Hepatocyte (in vitro differentiated cells): ENCODE data around the gene RNF17. TPM values are rescaled to one million over a fixed set of nuclear protein-coding genes. Genes with fewer than 3 reads are reported as not detected.

Experiments used
- DNase-seq: peaks from one replicate; pipeline ENCODE4 v3.0.0-alpha.2; 2016; ENCODE audit warnings: low spot score
- H2AFZ ChIP-seq: fragments of 200-600 bp; sonication (generic); 2 replicates; pipeline ENCODE4 v1.6.0; 2016; ENCODE audit warnings: antibody characterized with exemption, mild to moderate bottlenecking
- H3K27ac ChIP-seq: fragments of 200-600 bp; sonication (generic); 2 replicates; pipeline ENCODE4 v1.5.1; 2016; ENCODE audit warnings: mild to moderate bottlenecking
- H3K27me3 ChIP-seq: fragments of 200-600 bp; sonication (generic); 2 replicates; pipeline ENCODE4 v1.6.1; 2016
- H3K36me3 ChIP-seq: fragments of 200-600 bp; sonication (generic); replicated peaks from 2 replicates; pipeline ENCODE4 v1.5.1; 2016; ENCODE audit warnings: low read depth; ENCODE audit not compliant: insufficient read depth
- H3K4me1 ChIP-seq: fragments of 200-600 bp; sonication (generic); 2 replicates; pipeline ENCODE4 v1.5.1; 2016; ENCODE audit warnings: mild to moderate bottlenecking, moderate library complexity; ENCODE audit not compliant: insufficient read depth
- H3K4me2 ChIP-seq: fragments of 200-600 bp; sonication (generic); 2 replicates; pipeline ENCODE4 v1.6.0; 2016
- H3K4me3 ChIP-seq: fragments of 200-600 bp; sonication (generic); 2 replicates; pipeline ENCODE4 v1.5.1; 2016; ENCODE audit warnings: mild to moderate bottlenecking
- H3K79me2 ChIP-seq: fragments of 200-600 bp; sonication (generic); 2 replicates; pipeline ENCODE4 v1.6.0; 2017; ENCODE audit warnings: mild to moderate bottlenecking
- H3K9me2 ChIP-seq: fragments of 200-600 bp; sonication (generic); replicated peaks from 2 replicates; pipeline ENCODE4 v1.6.0; 2017; ENCODE audit warnings: mild to moderate bottlenecking; ENCODE audit not compliant: insufficient read depth
- H3K9me3 ChIP-seq: fragments of 200-600 bp; sonication (generic); 2 replicates; pipeline ENCODE4 v1.5.1; 2016; ENCODE audit warnings: low read depth, mild to moderate bottlenecking
- H4K20me1 ChIP-seq: fragments of 200-600 bp; sonication (generic); 2 replicates; pipeline ENCODE4 v1.6.0; 2016; ENCODE audit warnings: mild to moderate bottlenecking; ENCODE audit not compliant: insufficient read depth, poor library complexity, severe bottlenecking
- EZH2 ChIP-seq: fragments of 200-600 bp; sonication (generic); IDR thresholded peaks from 2 replicates; pipeline ENCODE4 v1.6.1; 2016; ENCODE audit warnings: antibody characterized with exemption, mild to moderate bottlenecking, borderline replicate concordance
- EZH2phosphoT487 ChIP-seq: fragments of 200-600 bp; sonication (generic); IDR thresholded peaks from one replicate; pipeline ENCODE4 v1.6.1; 2018; ENCODE audit warnings: antibody characterized with exemption, mild to moderate bottlenecking, low read depth, moderate library complexity; ENCODE audit not compliant: unreplicated experiment, severe bottlenecking
- WGBS: methylation state at CpG from one replicate; pipeline ENCODE4 v1.1.6; 2016; ENCODE audit warnings: low lambda C conversion rate; ENCODE audit errors: missing lambda C conversion rate; 5-methylcytosine and 5-hydroxymethylcytosine counted together
- polyA plus RNA-seq: library from polyadenylated mRNA; unstranded; fragments of >200 nt; fragmentation: Nextera tagmentation; extraction: Ambion mirVana; gene quantifications from 2 replicates; pipeline ENCODE4 v1.2.1, GENCODE V29; 2016
- total RNA-seq: library from RNA; depleted of rRNA; stranded (reverse); fragments of >200 nt; gene quantifications from 2 replicates; pipeline ENCODE4 v1.2.3, GENCODE V29; 2014
- TF ChIP-seq, protein P1 (sequence below): fragments of 200-600 bp; sonication (generic); IDR thresholded peaks from 2 replicates; pipeline ENCODE4 v1.5.1; 2016; ENCODE audit warnings: antibody characterized with exemption, mild to moderate bottlenecking; ENCODE audit not compliant: poor library complexity

The RNF17 gene, protein sequence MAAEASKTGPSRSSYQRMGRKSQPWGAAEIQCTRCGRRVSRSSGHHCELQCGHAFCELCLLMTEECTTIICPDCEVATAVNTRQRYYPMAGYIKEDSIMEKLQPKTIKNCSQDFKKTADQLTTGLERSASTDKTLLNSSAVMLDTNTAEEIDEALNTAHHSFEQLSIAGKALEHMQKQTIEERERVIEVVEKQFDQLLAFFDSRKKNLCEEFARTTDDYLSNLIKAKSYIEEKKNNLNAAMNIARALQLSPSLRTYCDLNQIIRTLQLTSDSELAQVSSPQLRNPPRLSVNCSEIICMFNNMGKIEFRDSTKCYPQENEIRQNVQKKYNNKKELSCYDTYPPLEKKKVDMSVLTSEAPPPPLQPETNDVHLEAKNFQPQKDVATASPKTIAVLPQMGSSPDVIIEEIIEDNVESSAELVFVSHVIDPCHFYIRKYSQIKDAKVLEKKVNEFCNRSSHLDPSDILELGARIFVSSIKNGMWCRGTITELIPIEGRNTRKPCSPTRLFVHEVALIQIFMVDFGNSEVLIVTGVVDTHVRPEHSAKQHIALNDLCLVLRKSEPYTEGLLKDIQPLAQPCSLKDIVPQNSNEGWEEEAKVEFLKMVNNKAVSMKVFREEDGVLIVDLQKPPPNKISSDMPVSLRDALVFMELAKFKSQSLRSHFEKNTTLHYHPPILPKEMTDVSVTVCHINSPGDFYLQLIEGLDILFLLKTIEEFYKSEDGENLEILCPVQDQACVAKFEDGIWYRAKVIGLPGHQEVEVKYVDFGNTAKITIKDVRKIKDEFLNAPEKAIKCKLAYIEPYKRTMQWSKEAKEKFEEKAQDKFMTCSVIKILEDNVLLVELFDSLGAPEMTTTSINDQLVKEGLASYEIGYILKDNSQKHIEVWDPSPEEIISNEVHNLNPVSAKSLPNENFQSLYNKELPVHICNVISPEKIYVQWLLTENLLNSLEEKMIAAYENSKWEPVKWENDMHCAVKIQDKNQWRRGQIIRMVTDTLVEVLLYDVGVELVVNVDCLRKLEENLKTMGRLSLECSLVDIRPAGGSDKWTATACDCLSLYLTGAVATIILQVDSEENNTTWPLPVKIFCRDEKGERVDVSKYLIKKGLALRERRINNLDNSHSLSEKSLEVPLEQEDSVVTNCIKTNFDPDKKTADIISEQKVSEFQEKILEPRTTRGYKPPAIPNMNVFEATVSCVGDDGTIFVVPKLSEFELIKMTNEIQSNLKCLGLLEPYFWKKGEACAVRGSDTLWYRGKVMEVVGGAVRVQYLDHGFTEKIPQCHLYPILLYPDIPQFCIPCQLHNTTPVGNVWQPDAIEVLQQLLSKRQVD (N-terminal part only)
- not detected in 2 replicates for total RNA-seq
- not detected in 2 replicates for polyA plus RNA-seq

DNA sequence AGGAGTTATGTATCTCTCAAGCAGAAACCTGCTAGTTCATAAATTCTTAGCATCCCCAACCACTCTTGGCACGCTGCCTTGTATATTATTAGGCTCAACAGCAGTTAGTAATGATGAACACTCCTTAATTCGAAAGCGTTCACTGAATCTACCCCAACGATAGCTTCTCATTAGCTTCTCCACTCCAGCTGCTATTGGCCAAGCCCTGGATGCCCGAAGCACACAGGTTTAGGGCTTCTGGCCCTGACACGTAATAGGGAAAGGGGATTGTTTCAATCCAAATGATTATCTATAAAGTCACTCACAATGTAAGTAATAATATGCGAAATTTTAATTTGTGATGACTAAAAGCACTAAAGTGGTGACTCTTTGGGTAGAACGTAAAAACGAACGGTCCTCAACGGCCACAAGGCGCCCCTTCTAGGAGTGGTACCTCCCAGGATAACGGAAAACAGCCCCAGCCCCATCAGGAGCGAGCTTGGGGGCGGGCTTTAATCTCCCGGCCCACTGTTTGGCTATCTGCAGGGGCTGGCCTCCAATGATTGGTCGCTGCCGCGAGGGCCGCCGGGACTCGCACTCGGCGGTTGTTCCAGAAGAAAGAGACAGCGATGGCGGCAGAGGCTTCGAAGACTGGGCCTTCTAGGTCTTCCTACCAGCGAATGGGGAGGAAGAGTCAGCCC, at the start of gene RNF17:
Gene RNF17 (plus strand): TSS at position 574 of the 680 bp plus-strand sequence. CDS start 35 bp downstream, at position 609.
- no peak within 1 kb of the TSS for H3K4me2 ChIP-seq
- no peak within 1 kb of the TSS for H2AFZ ChIP-seq
- 95% methylated on average over 28 of the region's 28 CpGs for WGBS
- H3K36me3 ChIP-seq: no peaks in the 10 kb centered on the region
- H3K4me1 ChIP-seq: no peaks in the 10 kb centered on the region
- H3K27ac ChIP-seq: no peak within 1 kb of the TSS
- TF ChIP-seq EZH2 (no peak), EZH2phosphoT487 (no peak)
- TF ChIP-seq, protein P1, sequence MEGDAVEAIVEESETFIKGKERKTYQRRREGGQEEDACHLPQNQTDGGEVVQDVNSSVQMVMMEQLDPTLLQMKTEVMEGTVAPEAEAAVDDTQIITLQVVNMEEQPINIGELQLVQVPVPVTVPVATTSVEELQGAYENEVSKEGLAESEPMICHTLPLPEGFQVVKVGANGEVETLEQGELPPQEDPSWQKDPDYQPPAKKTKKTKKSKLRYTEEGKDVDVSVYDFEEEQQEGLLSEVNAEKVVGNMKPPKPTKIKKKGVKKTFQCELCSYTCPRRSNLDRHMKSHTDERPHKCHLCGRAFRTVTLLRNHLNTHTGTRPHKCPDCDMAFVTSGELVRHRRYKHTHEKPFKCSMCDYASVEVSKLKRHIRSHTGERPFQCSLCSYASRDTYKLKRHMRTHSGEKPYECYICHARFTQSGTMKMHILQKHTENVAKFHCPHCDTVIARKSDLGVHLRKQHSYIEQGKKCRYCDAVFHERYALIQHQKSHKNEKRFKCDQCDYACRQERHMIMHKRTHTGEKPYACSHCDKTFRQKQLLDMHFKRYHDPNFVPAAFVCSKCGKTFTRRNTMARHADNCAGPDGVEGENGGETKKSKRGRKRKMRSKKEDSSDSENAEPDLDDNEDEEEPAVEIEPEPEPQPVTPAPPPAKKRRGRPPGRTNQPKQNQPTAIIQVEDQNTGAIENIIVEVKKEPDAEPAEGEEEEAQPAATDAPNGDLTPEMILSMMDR: no peak
- DNase-seq: no peak
- no peaks in the 10 kb centered on the region for H3K9me3 ChIP-seq
- H3K4me3 ChIP-seq: no peak within 1 kb of the TSS
- H3K9me2 ChIP-seq: no peaks in the 10 kb centered on the region
- no peaks in the 10 kb centered on the region for H3K27me3 ChIP-seq
- H4K20me1 ChIP-seq: no peaks in the 10 kb centered on the region
- H3K79me2 ChIP-seq: no peaks in the 10 kb centered on the region

GRCh38 chr13:24716011-24716410, 48.0 kb upstream of the RNF17 start:
- TF ChIP-seq EZH2phosphoT487 (no peak), EZH2 (no peak)
- TF ChIP-seq, protein P1: no peak
- no peak overlapping the region for H3K27ac ChIP-seq
- 24% methylated on average over 5 of the region's 5 CpGs for WGBS
- DNase-seq: no peak
- H3K36me3 ChIP-seq: no peaks in the 10 kb centered on the region
- no peaks in the 10 kb centered on the region for H3K27me3 ChIP-seq
- H3K4me3 ChIP-seq: no peak overlapping the region
- no peaks in the 10 kb centered on the region for H3K79me2 ChIP-seq
- H4K20me1 ChIP-seq: no peaks in the 10 kb centered on the region
- H3K4me1 ChIP-seq: no peaks in the 10 kb centered on the region
- H2AFZ ChIP-seq: no peak overlapping the region
- no peaks in the 10 kb centered on the region for H3K9me3 ChIP-seq
- no peak overlapping the region for H3K4me2 ChIP-seq
- no peaks in the 10 kb centered on the region for H3K9me2 ChIP-seq

GRCh38 chr13:24716446-24716845, 47.5 kb upstream of the RNF17 start:
- Histone ChIP-seq H3K27ac (no peak overlapping the region), H3K79me2 (no peaks in the 10 kb centered on the region), H3K4me2 (no peak overlapping the region), H2AFZ (no peak overlapping the region), H4K20me1 (no peaks in the 10 kb centered on the region), H3K4me3 (no peak overlapping the region), H3K27me3 (no peaks in the 10 kb centered on the region), H3K4me1 (no peaks in the 10 kb centered on the region), H3K9me3 (no peaks in the 10 kb centered on the region), H3K9me2 (no peaks in the 10 kb centered on the region), H3K36me3 (no peaks in the 10 kb centered on the region)
- no peak for DNase-seq
- 23% methylated on average over 7 of the region's 7 CpGs for WGBS
- TF ChIP-seq EZH2phosphoT487: no peak
- TF ChIP-seq, protein P1: no peak
- no peak for TF ChIP-seq EZH2
